NCI-H2227 treated with DMSO at 0.1 percent for 48 hours (cell line): ENCODE measurements around the gene SULT2B1.

Experiments used
- DNase-seq: peaks from one replicate; lab custom pipeline; 2025; lab: John Stamatoyannopoulos, UW

The SULT2B1 gene

GRCh38 chr19:48600679-48601417 lies 48.9 kb downstream of the SULT2B1 start:
- no peak for DNase-seq

- DNase-seq: no peak
Observed at GRCh38 chr19:48603001-48603400, 51.0 kb downstream of the SULT2B1 start.

- no peak for DNase-seq
Observed at GRCh38 chr19:48603449-48603848, 51.5 kb downstream of the SULT2B1 start.

- DNase-seq: no peak
Observed at GRCh38 chr19:48603850-48604249, 51.9 kb downstream of the SULT2B1 start.

GRCh38 chr19:48606463-48607358 lies 54.7 kb downstream of the SULT2B1 start, which contains the start of gene SPACA4:
SPACA4 (plus strand) TSS chr19:48606742; CDS start chr19:48606979, 237 bp downstream.
- no peak for DNase-seq

GRCh38 chr19:48607359-48607755 lies 55.4 kb downstream of the SULT2B1 start:
- no peak for DNase-seq

GRCh38 chr19:48608798-48609263 lies 56.9 kb downstream of the SULT2B1 start:
- DNase-seq: no peak

- no peak for DNase-seq
Observed at GRCh38 chr19:48609571-48610108, 57.7 kb downstream of the SULT2B1 start.

- no peak for DNase-seq
Observed at GRCh38 chr19:48611872-48612271, 59.9 kb downstream of the SULT2B1 start.

- no peak for DNase-seq
Observed at GRCh38 chr19:48613024-48613851, 61.3 kb downstream of the SULT2B1 start.

GRCh38 chr19:48613852-48614435 lies 62.0 kb downstream of the SULT2B1 start:
- no peak for DNase-seq

- no peak for DNase-seq
Observed at GRCh38 chr19:48614436-48615230, 62.7 kb downstream of the SULT2B1 start, which contains the start of gene FAM83E. FAM83E (minus strand) TSS chr19:48615076; CDS start chr19:48613372, 1,704 bp downstream.

- DNase-seq: no peak
Observed at GRCh38 chr19:48615231-48616040, 63.5 kb downstream of the SULT2B1 start.

GRCh38 chr19:48616041-48616436 lies 64.1 kb downstream of the SULT2B1 start:
- no peak for DNase-seq

- DNase-seq: no peak
Observed at GRCh38 chr19:48616491-48617056, 64.6 kb downstream of the SULT2B1 start.

- DNase-seq: no peak
Observed at GRCh38 chr19:48617146-48617937, 65.4 kb downstream of the SULT2B1 start.

- DNase-seq: no peak
Observed at GRCh38 chr19:48618278-48618915, 66.4 kb downstream of the SULT2B1 start.
